Measurements from ENCODE around the gene SNRNP27.

SNRNP27 gene

DNA sequence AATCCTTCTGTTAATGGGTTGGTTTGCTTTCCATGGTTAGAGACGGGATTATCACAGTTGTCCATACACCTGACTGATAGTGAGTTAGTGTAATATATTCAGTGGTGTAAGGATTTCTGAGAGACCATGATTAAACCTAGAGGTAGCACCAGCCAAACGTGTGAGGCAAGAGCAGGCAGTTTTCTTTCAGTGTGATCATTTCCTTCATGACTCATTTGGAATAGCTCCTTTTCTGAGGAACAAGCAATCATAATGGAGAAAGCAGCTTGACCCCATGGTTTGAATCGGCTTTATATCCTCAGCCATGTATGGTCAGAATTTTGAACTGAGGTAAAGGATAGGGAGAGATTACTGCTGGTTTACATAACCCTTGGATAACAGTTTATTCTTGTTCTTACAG lies 24.1 kb downstream of the SNRNP27 start:
- no peak for DNase-seq

DNA sequence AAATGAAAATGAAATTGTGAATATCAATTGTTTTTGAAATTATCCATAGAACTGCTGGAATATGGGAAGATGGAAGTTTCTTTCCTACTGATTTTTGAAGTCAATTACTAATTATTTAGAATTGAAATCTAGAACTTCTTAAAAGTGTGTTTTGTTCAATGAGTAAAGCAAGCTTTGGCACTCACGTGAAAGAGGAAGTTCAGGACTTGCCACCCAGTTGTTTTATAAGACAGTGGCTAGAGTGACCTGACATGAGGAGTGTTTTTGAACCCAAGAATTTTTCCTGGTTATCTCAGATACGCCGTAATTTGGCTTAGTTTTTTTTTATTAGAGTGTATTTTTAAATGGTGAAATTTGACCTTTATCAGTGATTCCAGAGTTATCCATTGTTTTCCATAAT lies 24.6 kb downstream of the SNRNP27 start:
- DNase-seq, result no peak

DNA sequence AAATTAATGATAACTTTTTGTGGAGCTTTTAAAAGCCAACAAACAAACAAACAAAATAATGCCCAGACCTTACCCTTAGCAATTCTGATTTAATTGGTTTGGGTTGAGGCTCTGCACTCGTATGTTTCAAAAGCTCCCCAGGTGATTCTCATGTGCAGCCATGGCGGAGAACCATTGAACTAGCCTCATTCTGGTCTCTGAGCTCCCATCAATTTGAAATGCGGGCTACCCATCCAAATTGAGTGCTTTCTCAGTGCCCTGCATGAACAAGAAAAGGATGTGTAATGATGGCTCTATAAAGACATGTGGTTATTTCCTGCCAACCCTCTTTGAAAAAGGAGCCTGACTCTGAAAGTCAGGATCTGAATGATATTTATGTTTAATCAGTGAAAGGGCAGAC lies 29.4 kb downstream of the SNRNP27 start:
- no peak for DNase-seq

DNA sequence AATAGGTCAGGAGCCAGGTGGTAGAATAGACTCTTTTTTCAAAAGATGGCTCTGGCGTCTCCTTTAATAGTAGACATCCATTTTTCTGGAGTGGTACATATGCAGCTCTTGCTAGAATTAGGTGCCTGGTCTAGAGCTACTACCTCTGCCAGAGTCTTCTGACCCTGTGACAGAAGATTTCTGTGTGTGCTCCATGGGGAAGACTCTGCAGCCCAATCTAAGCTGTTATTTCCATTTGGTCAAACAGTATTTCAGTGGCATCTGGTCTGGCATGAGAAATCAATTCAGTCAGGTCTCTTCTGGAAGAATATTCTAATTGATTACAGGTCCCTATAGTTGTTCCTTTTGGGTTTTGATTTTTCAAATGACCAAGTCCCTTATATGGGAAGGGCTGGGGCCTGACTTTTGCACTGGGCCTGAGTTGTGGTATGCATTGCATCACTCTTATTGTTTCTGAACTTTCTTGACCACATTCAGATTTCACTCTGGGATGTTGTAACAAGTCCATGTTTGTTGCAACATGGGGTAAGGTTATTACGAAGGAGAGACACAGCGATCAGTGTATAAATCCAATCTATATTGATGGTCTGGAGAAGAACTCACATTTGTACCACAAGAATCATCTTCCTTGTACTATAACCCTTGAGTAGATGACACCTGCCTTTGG lies 33.2 kb downstream of the SNRNP27 start:
- no peak for DNase-seq

DNA sequence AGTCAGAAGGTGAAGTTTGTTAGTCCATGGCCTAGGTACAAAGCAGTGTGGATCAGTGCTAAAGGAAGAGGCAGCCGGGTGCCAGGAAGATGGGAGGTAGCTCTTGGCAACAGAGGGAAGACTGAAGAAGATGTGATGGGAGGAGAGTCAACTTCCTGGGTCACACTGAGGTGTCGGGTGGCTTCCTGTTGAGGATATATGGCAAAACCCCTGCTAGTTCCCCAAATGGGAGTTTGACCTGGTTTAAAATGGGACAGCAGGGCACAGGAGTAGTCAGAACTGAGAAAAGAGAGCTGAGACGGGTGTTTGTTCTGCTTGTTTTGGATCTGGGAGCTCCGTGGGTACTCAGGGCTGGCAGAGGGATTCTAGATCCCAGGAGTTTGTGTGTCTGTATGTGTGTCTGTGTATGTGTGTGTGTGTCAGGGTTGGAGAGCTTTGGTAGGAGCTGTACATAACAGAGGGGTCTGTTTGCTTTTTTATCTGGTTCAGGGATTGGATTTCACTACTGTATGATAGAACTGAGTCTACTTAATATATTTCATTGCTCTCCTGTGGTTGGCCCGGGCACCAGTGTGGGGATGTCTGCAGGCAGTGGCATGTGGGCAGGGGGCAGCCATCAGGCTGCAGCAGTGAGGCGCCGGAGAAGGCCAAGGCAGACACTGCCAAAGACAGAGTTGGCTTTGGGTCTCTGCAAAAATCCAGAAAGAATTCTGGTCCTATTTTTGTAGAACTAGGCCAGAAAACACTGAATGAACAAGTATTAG lies 38.3 kb downstream of the SNRNP27 start:
- DNase-seq, result no peak

DNA sequence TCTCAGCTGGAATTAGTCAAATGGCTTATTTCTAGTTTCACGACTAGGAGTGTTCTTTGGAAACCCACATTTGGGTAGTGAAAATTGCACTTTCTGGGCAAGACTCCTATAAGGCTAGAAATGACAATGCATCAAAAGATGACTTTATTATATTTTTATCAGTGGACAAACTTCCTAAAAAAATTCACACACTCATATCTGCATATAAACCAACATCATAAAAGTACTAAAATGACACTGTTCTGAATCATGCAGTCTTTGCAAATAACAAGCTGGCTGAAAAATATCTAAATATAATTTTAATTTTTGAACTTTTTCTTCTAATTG lies 38.8 kb downstream of the SNRNP27 start:
- DNase-seq, result no peak

DNA sequence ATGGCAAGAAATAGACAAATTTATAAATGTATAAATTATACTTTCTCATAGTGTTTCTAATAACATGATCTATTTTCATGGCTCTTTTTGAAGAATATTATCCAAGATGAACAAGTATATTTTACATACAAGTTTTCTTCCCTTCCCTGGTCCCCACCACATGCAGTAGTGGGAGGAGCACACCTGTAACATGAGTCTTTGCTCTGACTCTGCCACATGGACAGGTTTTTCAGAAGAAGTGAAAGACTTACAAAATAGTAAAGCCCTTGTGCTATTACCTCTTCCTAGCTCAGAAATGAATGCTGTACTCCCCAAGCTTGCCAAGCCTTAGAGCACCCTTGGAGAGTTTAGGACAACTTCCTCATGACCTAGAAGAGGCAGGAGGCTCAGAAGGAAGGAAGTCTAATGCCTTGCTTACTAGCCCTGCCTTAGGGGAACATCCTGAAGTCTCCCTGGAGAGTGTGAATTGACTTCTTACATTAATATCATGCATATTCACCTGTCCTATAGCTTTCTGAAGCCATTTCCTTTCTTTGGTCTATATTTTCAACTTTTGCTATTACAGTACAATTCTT lies 39.6 kb downstream of the SNRNP27 start:
- no peak for DNase-seq

DNA sequence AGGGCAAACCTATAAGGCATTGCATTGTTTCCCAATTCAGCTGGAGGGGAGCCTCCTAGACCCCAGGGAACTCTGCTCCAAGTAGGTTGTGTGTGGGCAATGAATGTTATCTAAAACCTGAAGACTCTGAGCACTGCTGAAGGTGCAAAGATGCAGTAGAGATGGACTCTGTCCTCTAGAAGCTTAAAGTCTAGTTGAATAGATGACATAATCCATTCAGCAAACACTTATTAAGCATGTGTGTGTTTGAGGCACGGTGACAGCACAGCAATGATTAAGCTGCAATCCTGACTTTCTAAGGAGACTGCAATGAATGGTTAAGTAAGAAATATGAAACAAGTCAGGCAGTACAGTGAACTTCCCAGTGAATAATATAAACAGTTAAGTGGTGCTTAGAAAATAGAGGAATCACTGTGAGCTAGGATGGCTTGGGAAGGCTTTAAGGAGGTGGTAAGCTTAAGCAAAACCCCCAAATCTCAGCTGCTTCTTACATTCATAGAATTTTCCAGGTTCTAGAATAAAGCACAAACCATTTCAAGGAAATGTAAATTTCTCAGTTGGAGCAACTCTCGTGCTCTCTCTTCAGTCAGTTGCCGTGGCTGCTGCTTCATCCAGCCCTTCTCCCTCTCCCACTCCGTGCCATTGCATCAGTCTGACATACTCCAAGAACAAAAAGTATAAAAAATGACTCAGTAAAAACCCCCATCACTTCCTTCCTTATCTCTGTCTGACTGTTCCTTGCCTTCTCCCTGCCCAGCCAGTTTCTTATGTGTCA lies 40.3 kb downstream of the SNRNP27 start:
- DNase-seq, result no peak

DNA sequence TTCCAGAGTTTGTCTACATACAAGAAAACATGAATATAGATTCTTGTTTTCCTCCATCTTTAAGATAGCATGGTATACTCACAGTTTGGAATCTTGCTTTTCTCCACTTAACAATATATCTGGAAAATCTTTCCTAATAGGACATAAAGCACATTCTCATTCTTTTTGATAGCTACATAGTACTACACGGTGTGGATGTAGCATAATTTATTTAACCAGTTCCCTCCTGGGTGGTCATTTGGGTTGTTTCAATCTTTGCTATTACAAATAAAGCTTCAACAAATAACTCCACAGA lies 40.8 kb downstream of the SNRNP27 start:
- DNase-seq, result no peak

DNA sequence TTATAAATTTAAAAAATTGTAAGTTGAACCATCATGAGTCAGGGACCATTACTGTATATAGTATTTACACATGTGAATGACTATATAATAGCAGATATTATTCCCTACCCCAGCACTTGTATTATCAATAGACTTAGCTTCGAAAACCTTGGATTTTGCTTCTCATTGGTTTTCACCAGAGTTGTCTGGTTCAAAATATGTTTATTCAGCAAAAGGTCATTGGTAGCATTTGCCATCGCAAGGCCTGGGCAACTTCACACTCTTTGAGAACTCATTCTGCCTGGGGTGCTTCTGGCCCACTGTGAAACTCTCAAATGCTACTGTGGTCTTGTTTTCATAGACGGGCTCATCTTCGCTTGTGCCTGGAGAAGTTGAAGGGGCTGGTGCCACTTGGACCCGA lies 41.3 kb downstream of the SNRNP27 start:
- DNase-seq, result no peak

DNA sequence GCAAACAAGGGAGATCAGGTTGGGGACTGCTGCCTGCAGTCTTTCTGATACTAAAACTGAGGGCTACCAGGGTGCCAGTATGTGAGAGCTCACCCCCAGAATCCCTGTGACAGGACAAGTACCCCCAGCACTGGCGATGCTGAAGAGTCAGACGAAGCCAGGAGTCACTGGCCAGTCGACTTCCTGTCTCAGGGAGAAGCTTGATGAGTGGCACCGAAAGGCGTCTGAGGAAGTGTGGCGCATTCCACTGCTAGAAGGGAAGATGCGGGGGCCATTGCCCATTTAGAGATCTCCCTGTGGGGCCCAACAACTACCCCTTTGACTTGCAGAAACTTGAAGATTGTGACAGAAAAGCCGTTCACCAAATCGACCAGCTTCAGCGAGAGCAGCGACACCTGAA lies 43.1 kb downstream of the SNRNP27 start:
- DNase-seq, result no peak

DNA sequence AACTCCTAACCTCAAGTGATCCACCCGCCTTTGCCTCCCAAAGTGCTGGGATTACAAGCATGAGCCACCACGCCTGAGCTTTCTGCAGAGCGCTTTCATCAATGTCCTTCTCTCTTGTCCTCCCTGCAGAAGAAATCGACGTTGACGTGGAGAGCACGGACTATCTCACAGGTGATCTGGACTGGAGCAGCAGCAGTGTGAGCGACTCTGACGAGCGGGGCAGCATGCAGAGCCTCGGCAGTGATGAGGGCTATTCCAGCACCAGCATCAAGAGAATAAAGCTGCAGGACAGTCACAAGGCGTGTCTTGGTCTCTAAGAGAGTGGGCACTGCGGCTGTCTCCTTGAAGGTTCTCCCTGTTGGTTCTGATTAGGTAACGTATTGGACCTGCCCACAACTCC lies 44.2 kb downstream of the SNRNP27 start:
- no peak for DNase-seq

DNA sequence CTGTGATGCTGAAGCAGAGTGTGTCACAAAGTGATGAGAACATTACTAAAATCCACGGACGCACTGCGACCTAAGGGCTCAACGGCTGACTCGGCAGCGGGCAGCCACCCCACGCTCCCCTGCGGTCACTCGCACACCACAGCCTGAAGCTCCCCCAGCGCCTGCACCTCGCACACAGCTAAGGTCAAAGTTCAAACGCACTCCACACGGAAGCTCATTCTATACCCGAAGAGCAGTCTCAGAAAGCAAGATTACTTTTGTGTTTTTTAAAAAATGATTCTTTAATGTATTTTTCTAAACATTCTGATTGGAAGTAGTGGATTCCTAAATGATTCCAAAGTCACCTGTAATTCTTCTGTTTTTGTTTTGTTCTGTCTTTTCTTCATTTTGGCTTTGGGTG lies 46.0 kb downstream of the SNRNP27 start:
- DNase-seq, result no peak

DNA sequence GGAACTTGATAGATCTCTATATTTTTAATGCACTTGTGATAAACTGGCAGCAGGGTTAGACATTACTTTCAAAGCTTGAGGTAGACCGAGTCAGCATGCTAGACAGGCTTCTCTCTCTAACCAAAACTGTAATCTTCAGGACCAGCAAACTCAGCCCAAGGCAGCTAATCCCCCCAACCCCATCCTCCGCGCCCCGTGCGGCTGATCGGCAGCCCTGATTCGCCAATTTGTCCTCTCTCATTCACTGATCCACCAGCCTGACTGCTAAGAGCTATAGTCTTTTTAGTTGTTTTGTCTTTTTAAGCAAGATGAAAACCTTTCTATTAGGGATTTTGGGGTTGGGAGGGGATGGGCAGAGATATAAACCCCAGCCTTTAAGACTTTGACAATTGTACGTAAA lies 46.9 kb downstream of the SNRNP27 start:
- no peak for DNase-seq

DNA sequence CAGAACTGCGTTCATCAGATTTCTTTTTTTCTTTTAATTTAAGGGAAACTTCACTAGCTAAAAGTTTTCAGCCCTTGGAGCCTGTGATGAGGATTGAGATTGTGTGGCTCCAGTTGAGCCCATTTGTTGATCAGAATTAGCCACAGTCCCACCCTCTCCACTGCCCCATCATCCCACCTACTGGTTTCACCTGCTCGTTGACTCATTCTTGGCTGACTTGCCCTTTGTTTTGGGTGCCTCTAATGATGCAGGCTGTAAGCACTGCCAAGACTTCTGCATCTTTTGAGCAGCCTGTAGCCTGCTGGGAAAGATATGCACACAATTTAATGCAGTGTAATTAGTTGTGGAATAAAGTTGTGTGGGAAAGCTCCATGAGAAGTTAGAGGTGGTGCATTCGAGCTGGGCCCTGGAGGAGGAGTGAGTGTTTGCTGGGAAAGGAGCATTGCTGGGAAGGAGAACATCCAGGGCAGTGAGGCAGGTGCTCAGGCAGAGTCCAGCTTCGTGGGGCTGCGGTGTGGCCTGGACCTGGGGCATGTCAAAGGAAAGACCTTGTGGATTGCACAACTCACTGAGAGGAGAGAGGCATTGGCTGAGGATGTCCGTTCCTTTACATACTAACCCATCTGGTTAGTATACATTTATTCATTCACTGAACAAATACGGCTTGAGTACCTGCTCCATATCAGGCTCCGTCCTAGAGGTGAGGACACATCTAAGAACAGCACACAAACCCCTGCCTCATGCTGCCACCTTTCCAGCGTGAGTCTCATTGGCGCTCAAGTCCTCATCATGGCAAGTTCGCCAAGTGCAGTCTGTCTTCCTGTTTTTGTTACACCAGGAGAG lies 49.5 kb downstream of the SNRNP27 start:
- peak; percentile 17 for DNase-seq

DNA sequence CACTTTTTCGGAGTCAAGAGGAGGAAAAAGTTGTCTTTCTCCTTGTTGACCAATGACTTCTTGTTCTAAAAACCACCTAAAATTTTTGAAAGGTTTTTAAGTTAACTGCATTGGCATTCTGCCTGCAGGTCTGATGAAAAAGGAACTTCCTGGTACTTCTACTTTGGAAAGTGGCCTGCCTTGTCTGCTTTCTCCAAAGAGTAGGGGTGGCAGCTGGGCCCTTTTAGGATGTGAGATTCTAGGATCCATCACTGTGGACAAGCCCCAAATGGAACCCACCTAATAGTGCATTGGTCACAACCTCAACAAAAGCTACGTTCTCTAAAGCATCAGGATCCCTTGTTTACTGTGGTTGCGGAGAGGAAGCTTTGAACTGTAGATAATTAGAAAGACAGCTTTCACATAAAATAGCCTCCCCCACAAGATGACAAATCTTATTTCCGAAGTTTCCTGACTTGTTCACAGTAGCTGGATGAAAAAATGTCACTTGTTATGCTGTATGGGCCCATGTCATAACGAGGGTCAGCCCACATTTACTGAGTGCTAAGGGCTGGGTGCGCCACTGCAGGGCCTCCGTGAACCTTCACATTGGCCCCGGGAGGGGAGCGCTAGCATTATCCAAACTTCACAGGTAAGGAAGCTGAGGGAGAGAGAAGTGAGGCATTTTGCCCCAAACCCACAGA lies 50.2 kb downstream of the SNRNP27 start:
- DNase-seq, result no peak

DNA sequence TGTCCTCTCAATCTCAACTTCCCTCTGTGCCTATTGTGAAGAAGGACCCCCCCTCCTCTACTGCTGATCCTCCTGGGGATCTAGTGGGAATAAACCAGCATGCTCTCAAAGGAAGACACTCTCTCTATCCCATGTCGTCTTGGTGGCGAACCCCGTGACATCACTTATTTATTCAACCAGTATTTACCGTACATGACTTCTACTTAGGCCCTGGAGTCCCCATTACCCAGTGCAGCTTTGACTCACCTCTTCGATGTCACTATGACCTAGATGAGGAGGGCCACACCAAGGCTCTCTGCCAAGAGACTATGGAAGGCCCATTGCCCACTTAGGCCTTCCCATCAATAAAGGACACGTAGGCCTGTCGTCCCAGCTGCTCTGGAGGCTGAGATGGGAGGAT lies 51.0 kb downstream of the SNRNP27 start:
- DNase-seq, result no peak

DNA sequence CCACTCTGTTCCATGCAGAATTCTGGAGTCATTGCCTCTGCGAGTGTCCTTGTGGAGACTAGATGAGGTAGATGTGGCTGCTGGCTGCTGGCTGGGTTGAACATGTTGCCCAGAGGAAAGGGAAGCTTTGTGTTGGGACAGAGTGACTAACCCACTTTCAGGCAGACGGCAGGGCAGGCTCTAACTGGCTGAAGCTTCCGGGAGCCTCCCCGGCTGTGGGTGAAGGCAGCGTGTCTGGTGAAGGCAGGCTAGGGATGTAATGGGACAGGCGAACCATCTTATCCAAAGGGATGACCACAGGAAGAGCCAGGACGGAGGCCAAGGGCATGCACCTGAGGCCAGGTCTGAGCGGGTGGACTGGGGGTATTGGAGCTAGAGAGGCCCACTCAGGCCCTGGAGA lies 51.7 kb downstream of the SNRNP27 start:
- DNase-seq, result no peak

DNA sequence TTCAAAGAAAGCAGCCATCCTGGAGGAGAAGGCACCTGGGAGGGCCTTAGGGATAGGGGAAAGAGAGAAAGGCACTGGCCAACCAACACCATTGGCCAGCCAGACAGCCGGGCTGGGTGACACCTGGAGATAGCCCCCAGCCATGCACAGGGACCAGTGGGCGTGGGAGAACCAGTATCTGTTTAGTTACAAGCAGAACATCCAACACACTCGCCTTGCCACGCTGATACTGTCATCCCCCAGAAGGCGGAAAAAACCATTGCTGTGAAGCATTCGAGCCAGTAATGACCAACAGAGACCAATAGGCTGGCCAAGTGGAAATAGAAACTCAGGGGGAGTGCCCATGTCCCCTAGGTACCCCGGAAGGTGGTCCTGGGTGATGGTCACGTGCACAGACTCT lies 52.2 kb downstream of the SNRNP27 start:
- DNase-seq, result no peak

DNA sequence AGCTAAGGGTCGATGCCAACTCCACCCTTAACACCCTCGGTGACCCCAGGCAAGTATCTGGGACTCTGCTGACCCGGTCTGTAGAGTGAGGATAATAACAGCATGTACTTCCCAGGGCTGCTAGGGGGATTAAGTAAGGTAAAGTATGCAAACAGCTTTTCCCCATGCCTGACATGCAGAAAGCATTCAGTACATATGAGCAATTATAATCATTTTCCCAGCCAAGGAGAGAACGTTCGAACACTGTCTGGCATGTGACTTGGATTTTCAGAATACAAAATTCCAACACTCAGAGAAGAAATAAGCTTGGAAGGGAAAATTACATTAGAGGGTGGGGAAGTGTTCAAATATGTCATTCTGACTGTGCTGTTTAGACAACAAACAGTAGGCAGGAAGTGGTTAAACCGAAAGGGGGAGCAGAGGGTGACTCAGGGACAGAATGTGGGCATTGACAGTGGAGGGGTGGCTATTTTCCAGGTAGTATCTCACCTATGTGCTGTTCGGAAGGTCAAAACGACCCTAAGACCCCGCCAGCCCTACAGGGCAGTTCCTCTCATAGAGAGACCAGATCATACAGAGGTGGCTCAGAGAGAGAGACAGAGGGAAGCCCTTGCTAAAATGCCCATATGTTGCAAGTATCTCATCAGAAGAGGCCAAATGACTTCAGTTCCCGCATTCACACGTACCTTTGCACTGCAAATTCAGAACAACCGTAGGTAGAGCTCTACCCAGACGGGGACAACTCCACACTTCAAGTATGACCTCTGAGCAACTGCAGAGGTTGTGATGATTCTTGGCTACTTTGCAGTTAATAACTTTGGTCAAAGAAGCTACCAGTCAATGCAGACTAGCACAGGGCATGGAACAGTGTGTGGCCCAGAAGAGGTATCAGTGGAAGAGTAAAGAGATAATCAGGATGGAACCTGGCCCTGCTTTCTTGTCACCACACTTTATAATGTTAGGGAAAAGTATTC lies 52.9 kb downstream of the SNRNP27 start:
- no peak for DNase-seq

DNA sequence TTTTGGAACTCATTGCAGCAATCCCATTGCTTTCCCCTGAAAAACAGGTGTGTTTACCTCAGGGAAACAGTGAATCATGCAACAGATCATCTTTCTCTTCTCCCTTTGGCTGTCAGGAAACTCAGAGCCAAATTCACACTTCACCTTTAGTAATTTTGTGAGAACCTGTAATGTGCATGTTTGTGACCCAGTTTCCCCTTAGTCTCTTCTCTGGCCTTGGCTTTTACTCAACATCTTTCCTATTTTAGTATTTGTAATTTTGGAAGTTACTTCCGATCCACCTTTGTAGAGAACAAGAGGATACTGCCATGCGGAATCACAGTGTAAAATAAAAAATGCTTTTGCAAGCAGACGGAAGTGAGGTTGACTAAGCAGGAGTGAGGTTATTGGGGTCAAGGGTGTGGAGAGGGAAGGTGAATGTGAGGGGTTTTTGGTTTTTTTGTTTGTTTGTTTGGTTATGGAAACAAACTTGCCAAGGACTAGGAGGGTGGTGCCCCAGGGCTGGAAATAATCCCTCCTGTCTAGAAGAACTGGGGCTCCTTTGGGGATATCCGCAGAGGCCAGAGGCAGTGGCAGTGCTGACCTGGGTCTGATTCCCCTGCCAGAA lies 53.7 kb downstream of the SNRNP27 start:
- DNase-seq, result no peak
